HUES6 (cell line): ENCODE results near the gene STX2.
A peak's percentile ranks its signal among the peaks of the same experiment; 100 is the strongest.
"Not testable (repeated sequence)": the region's sequence is repeated elsewhere in the genome, so short reads cannot be mapped to it uniquely, and the experiment has no call there.

Experiments
- H3K27ac ChIP-seq: 2 replicates; pipeline ENCODE4 v1.7.0; 2013; ENCODE audit warnings: low read depth, mild to moderate bottlenecking, low read length, inconsistent platforms
- H3K27me3 ChIP-seq: 2 replicates; pipeline ENCODE4 v1.6.1; 2013; ENCODE audit warnings: low read length; ENCODE audit not compliant: control insufficient read depth, insufficient read depth
- H3K36me3 ChIP-seq: 2 replicates; pipeline ENCODE4 v1.6.1; 2013; ENCODE audit warnings: low read length; ENCODE audit not compliant: control insufficient read depth, insufficient read depth
- H3K4me1 ChIP-seq: 2 replicates; pipeline ENCODE4 v1.6.1; 2013; ENCODE audit warnings: low read length; ENCODE audit not compliant: control insufficient read depth, insufficient read depth
- H3K4me3 ChIP-seq: 2 replicates; pipeline ENCODE4 v1.5.1; 2013; ENCODE audit warnings: low read depth, low read length
- H3K9ac ChIP-seq: one replicate; pipeline ENCODE4 v1.6.1; 2013; ENCODE audit warnings: mild to moderate bottlenecking, low read length
- H3K9me3 ChIP-seq: 2 replicates; pipeline ENCODE4 v1.6.1; 2013; ENCODE audit warnings: low read depth, low read length; ENCODE audit not compliant: control insufficient read depth, insufficient read depth

Gene STX2

GRCh38 chr12:130796985-130797686, 41.9 kb downstream of the STX2 start:
- Histone ChIP-seq H3K9me3 (no peaks in the 10 kb centered on the region), H3K36me3 (peaks cover 75% of the 10 kb centered on the region), H3K27ac (no peak overlapping the region), H3K4me3 (no peak overlapping the region), H3K27me3 (no peaks in the 10 kb centered on the region), H3K9ac (no peak overlapping the region), H3K4me1 (peaks cover 8% of the 10 kb centered on the region; the same call in 1 of the 2 replicates)

GRCh38 chr12:130795906-130796305, 43.1 kb downstream of the STX2 start:
- Histone ChIP-seq H3K27ac (no peak overlapping the region), H3K36me3 (peaks cover 74% of the 10 kb centered on the region), H3K27me3 (no peaks in the 10 kb centered on the region), H3K4me1 (peaks cover 8% of the 10 kb centered on the region; the same call in 1 of the 2 replicates), H3K9me3 (no peaks in the 10 kb centered on the region), H3K4me3 (no peak overlapping the region), H3K9ac (no peak overlapping the region)

- H3K27ac ChIP-seq = no peak overlapping the region
- no peaks in the 10 kb centered on the region for H3K9me3 ChIP-seq
- H3K27me3 ChIP-seq = no peaks in the 10 kb centered on the region
- no peak overlapping the region for H3K4me3 ChIP-seq
- peaks cover 51% of the 10 kb centered on the region for H3K36me3 ChIP-seq
- H3K4me1 ChIP-seq = peaks cover 14% of the 10 kb centered on the region
- no peak overlapping the region for H3K9ac ChIP-seq
These were observed 45.5 kb downstream of the STX2 start for GRCh38 chr12:130793554-130793849.

- H3K27ac ChIP-seq = no peak overlapping the region
- H3K9me3 ChIP-seq = no peaks in the 10 kb centered on the region
- H3K4me3 ChIP-seq = no peak overlapping the region
- peaks cover 48% of the 10 kb centered on the region for H3K36me3 ChIP-seq
- no peaks in the 10 kb centered on the region for H3K27me3 ChIP-seq
- H3K9ac ChIP-seq = no peak overlapping the region
- H3K4me1 ChIP-seq = peaks cover 19% of the 10 kb centered on the region
These were observed 46.1 kb downstream of the STX2 start for GRCh38 chr12:130792821-130793553.

DNA sequence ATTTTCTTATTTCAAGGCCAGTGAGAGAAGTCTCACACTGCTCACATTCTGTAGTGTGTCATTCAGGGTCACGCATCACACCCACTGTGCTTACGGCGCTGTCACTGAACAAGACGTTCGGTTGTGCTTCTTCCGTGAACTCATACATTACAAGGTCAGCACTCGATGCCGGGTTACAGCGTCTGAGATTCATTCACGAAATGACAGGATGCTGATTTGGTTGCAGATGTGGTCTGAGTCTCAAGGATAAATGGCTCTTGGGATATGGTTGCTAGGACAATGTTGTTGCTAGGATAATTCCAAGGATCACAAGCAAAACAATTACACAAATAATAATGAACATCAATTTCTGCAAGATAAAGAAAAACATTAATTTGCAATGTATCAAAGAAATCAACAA, 47.4 kb downstream of the STX2 start:
- no peaks in the 10 kb centered on the region for H3K9me3 ChIP-seq
- no peak overlapping the region for H3K9ac ChIP-seq
- no peak overlapping the region for H3K27ac ChIP-seq
- H3K27me3 ChIP-seq = no peaks in the 10 kb centered on the region
- H3K4me1 ChIP-seq = peaks cover 31% of the 10 kb centered on the region
- no peak overlapping the region for H3K4me3 ChIP-seq
- H3K36me3 ChIP-seq = peaks cover 34% of the 10 kb centered on the region

GRCh38 chr12:130788515-130788914, 50.5 kb downstream of the STX2 start:
- Histone ChIP-seq H3K27me3 (no peaks in the 10 kb centered on the region), H3K4me3 (peak overlapping the region; percentile 37; the same call in 1 of the 2 replicates), H3K4me1 (peaks cover 33% of the 10 kb centered on the region), H3K9me3 (peaks cover 2% of the 10 kb centered on the region; the same call in 1 of the 2 replicates), H3K27ac (0 out of 2 replicates have a peak overlapping the region, but pooled peaks have one; percentile 64), H3K36me3 (peaks cover 10% of the 10 kb centered on the region), H3K9ac (peak overlapping the region; percentile 31)

- H3K9me3 ChIP-seq = peaks cover 2% of the 10 kb centered on the region; the same call in 1 of the 2 replicates
- H3K4me3 ChIP-seq = peak overlapping the region; percentile 37
- H3K9ac ChIP-seq = peak overlapping the region; percentile 41
- peak overlapping the region; percentile 64 for H3K27ac ChIP-seq
- H3K36me3 ChIP-seq = peaks cover 4% of the 10 kb centered on the region; the same call in 1 of the 2 replicates
- H3K4me1 ChIP-seq = peaks cover 33% of the 10 kb centered on the region
- H3K27me3 ChIP-seq = no peaks in the 10 kb centered on the region
These were observed 51.3 kb downstream of the STX2 start for GRCh38 chr12:130787445-130788410.

DNA sequence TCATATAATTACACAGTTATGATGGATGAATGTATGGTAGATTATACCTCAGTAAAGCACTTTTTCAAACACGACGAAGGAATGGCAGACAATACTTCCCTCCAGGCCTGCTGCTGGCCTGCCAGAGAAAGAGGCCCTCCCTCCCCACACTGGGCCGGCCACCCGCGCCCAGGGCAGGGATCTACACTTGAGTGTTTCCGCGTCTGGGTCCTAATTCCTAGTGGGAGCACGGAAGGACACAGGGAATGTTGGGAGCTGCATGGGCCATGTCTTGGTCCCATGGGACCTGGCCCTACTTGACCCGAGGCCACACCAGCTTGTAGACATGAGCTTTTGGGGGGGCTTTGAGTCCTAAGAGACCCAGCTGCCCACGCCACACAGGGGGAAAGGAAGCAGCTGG, 52.0 kb downstream of the STX2 start:
- Histone ChIP-seq H3K4me1 (peaks cover 38% of the 10 kb centered on the region), H3K27ac (0 out of 2 replicates have a peak overlapping the region, but pooled peaks have one; percentile 64), H3K9ac (no peak overlapping the region), H3K4me3 (no peak overlapping the region), H3K27me3 (no peaks in the 10 kb centered on the region), H3K9me3 (peaks cover 2% of the 10 kb centered on the region; the same call in 1 of the 2 replicates), H3K36me3 (peaks cover 4% of the 10 kb centered on the region; the same call in 1 of the 2 replicates)

DNA sequence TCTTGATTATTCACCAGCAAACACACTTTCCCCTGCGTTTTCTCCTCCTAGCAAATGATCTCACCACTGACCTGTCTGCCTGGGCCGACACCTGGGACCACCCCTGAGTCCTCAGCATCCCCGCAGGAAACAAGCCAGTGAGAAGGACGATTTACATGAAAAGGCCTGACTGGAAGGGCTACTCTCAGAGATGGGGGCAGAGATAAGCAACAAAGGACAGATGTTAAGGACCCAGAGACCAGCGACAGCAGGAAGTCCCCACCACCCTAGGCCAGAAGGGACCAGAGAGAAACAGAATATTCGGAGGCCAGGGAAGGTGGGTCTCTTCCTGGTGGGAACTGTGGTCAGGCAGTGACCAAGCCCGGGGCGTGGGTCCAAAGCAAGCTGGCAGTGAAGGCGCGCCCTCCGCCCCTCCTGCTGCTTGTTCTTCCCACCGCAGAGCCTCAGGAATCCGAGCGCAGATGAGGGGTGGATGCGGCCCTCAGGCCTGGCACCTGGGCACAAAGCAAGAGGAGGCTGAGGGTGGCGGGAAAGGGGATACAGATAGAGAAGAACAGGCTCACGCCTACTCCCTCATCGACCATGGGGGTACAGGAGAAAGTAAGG, 55.8 kb downstream of the STX2 start:
- H3K36me3 ChIP-seq = no peaks in the 10 kb centered on the region
- no peak overlapping the region for H3K4me3 ChIP-seq
- H3K27me3 ChIP-seq = no peaks in the 10 kb centered on the region
- no peak overlapping the region for H3K27ac ChIP-seq
- peaks cover 30% of the 10 kb centered on the region for H3K4me1 ChIP-seq
- no peak overlapping the region for H3K9ac ChIP-seq
- H3K9me3 ChIP-seq = peaks cover 2% of the 10 kb centered on the region; the same call in 1 of the 2 replicates

GRCh38 chr12:130782245-130782644, 56.8 kb downstream of the STX2 start:
- not testable (repeated sequence) for H3K4me3 ChIP-seq, H3K27me3 ChIP-seq
- H3K4me1 ChIP-seq = peaks cover 21% of the 10 kb centered on the region

More at GRCh38 chr12:130782245-130782644, 56.8 kb downstream of the STX2 start:
- not testable (repeated sequence) for H3K27ac ChIP-seq, H3K9ac ChIP-seq, H3K9me3 ChIP-seq, H3K36me3 ChIP-seq
